NCI-H748 (cell line): ENCODE measurements around the gene SLC25A41.
"Not testable (repeated sequence)": the region's sequence is repeated elsewhere in the genome, so short reads cannot be mapped to it uniquely, and the experiment has no call there.

ENCODE experiments used
- DNase-seq: peaks from one replicate; lab custom pipeline; 2025; ENCODE audit not compliant: unreplicated experiment; lab: John Stamatoyannopoulos, UW

The SLC25A41 gene

DNA sequence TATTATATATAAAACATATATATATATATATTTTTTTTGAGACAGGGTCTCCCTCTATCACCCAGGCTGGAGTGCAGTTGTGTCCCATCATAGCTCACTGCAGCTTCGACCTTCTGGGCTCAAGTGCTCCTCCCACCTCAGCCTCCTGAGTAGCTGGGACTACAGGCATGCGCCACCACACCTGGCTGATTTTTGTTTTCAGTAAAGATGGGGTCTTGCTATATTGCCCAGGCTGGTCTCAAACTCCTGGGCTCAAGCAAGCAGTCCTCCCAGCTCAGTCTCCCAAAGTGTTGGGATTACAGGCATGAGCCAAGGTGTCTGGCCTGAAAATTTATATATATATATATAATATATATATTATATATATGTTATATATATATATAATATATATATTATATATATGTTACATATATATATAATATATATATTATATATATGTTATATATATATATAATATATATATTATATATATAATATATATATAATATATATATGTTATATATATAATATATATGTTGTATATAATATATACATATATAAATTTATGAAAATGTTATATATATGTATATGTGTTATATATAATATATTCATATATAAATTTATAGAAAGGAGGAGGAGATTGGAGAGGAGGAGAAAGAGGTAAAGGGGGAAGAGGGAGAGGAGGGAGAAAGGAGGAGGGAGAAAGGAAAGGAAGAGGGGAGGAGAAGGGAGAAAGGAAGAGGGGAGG lies 4.7 kb downstream of the SLC25A41 start:
- DNase-seq, result not testable (repeated sequence)

DNA sequence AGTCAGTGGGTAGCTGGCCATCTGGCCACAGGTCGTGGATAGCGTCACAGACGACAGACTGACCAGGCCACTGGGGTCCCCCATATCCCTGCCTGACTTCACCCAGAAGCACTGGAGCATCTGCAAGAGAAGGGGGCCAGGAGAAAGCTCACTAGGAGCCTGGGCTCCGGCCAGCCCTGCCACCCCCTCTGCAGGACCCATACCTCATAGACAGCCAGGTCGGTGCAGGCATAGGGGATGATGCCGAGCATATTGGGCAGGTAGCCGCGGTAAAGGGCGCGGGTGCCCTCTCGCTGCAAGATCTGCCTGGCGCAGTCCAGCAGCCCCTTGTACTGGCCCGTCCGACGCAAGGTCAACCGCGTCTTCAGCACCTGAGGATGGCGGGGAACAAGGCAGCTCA lies 6.4 kb downstream of the SLC25A41 start:
- no peak for DNase-seq

GRCh38 chr19:6425732-6426620 lies 7.6 kb downstream of the SLC25A41 start:
- no peak for DNase-seq

DNA sequence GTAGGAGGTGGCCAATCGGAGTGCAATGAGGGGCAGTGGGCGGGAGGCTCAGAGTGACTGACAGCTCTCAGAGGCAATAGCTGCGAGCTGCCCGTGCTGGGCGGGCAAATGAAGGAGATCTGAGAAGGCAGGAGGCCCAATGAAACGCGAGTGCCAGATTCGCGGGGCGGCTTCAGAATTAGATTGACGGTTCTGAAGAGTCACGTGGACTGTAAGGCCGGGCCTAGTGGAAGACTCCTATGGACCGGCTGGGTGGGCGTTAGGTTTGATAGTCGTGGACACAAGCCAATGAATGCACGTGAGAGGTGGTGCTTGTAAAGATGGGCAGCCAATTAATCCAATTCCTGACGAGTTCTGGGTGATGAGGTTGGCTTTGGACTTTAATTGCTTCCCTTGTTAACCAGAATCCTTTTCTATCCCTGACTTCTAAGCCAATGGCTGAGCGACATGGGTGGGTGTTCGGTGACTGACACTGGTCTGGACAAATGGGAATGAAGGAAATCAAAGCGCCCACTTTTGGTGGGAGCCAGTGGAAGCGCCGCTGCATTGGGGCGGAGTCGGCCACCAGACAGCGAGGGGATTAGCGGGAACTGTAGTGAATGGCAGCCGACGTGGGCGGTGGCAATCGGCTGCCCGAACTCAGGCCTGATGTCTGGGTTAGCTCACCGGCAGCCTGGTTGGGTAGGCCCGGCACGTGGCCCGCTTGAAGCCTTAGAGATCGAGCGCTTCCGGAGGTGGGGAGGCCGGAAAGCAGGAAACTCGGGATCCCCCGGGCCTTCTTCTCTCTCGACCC lies 8.4 kb downstream of the SLC25A41 start:
- DNase-seq, result peak; percentile 99

GRCh38 chr19:6424195-6424938 lies 9.2 kb downstream of the SLC25A41 start, which contains the start of gene KHSRP:
TSS of gene KHSRP (minus strand) at chr19:6424811. CDS start at chr19:6424701, 110 bp downstream.
- peak; percentile 6 for DNase-seq

DNA sequence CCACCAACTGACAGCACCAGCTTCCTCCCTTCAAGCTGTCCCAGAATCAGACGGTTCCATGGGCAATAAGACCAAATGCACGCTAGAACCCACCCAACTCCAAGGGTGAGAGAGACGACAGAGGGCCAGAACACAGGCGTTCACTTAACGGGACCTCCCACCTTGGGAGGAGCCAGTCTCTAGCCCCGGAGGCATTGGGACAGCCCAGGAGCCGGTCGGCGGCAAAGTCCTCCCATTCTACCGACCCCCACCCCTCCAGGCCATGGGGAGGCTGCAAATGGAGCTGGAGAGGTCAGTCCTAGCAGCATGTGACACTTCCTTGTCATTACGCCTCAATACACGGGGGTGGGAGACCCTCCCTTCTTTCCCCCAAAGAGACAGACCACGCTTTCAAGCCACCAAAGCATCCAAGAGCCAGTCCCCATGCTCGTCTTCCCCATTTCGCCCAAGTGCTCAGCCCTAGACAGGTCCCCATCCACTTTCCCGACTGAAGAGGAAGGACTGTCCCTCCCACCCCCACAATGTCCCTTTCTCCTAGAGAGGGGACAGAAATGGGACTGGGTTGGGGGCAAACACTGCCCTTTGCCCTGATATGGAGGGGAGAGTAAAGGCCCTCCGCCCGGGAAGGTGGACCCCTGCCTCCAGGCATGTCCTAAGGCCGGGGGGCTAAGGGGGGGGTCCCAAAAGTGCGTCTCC lies 9.9 kb downstream of the SLC25A41 start:
- no peak for DNase-seq

DNA sequence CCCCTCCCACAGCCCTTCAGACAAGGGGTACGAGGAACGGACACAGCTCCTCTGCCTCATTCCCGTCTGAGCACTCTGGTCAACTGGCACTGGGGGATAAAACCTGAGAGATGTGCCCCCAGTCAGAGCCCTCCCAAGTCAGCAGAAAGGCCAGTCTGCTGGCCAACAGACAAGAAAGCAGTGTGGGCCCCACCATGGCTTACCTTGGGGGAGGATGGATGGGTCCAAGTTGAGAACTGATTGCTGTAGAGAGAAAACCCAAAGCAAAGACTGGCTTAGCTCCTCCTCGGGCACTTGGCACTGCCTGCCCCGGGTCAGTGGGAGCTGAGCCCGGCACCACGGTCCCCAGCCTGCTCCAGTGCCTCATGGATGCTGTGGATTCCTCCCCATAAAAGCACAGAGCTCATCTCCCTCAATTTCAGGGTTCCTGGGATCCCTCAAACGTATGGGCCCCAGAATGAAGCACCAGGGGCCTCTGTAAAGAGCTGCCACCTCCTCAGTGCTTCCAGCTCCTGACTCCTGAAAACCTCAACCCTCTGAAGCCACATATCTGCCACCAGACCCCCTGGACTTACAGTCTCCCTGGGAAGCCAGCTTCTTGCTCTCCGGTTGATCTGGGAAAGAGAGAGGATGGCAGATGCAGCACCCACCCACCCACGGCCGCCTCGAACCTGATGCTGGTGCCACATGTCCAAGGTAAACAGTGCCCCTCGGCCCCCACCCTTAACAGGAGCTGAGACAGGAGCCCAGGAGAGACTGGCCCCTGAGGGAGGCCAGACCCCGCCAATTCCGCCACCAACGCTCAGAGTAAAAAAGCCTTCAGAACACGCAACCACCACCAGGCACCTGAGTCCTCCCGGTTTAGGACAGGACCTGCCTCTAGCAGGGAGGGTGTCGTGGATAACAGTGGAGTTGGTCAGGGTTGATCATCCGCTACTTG lies 12.2 kb downstream of the SLC25A41 start:
- DNase-seq, result no peak

DNA sequence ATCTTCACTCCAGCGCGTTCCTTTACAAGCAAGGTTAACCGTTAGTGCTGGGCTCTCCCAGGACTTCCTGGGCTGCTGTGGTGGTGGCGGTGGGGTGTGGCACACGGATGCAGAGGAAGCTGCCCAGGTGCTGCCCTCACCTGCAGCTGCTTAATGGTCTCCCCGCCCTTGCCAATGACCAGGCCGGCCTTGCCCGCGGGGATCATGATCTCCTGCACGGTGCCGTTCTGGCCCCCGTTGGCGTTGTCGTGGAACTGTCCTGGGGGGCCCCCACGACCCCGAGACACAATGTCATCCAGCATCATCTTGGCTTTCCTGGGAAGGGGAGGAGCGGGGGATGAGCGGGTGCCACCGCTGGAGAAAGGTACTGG lies 15.0 kb downstream of the SLC25A41 start:
- no peak for DNase-seq

- DNase-seq, result no peak
Observed at GRCh38 chr19:6417713-6418561, 15.6 kb downstream of the SLC25A41 start.

DNA sequence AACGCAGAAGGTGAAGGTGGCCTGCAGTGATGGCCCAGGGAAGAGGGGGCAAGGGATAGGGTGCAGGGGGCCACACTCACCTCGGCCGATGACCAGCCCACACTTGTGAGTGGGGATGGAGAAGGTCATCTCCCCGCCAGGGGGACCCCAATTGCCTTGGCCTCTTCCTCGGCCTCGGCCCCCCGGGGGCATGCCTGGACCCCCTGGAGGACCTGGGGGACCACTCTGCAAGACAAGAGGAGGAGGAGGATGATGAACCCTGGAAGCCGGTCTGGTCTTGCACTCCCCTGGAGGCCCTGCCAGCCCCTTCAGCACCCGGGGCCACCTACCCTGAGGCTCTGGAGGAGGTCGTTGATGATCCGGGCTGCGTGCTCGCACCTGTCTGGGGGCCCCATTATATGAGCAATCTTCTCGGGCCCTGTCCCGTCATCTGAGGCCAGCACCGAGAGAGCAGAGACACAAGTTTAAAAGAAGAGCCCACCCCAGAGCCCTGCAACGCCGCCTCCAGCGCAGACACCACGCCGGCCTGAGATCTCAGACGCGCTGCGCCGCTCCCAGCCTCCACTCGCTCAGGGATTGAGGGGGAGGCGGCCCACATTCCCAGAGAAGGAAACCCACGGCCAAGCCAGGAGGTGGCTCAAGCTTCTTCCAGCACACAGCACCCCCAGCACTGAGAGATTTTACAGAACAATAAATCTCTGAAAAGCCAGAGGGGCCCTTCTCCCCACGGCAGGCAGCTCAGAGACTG lies 16.7 kb downstream of the SLC25A41 start:
- no peak for DNase-seq

- DNase-seq, result no peak
Observed at GRCh38 chr19:6415591-6416190, 17.9 kb downstream of the SLC25A41 start.

DNA sequence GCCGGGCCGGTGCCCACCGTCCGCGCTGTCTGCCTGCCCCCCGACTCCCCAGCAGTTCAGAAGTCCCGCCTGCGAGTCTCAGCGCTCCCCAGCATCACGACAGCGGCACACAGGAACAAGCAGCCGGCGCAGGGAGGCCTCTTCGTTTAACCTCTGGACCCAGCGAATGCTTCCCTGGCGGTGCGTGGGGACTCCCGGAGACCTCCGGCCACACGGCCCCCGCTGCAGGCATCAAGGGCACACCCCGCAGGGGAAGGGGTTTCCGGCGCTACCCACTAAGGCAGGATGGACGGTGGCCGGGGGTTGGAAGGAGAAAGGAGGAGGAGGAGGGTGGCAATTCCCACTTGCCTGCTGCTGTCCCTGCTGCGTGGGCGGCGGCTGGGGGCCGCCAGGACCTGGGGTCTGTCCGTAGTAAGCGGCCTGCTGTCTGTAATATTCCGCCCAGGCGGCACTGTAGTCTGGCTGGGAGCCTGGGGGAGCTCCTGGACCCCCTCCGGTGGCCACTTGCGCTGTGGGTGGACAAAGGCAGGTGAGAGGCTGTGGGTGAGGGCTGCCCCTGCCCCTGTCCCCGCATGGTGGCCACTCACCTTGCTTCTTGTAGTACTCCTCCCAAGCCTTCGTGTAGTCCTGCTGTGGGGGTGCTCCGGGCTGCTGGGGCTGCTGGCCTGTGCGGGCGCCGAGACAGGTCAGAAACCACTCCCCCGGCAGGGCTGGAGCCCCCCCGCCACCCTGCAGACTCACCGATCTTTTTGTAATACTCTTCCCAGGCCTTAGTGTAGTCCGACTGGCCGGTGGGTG lies 18.6 kb downstream of the SLC25A41 start:
- DNase-seq, result no peak

- DNase-seq, result no peak
Observed at GRCh38 chr19:6413721-6414643, 19.6 kb downstream of the SLC25A41 start.

- no peak for DNase-seq
Observed at GRCh38 chr19:6413291-6413690, 20.3 kb downstream of the SLC25A41 start.

GRCh38 chr19:6412447-6413091 lies 21.0 kb downstream of the SLC25A41 start:
- DNase-seq, result peak; percentile 35
